ELF-1 (cell line): ENCODE measurements around the gene QRSL1.
"Not testable (repeated sequence)": the region's sequence is repeated elsewhere in the genome, so short reads cannot be mapped to it uniquely, and the experiment has no call there.

Experiments used
- DNase-seq: peaks from one replicate; pipeline ENCODE4 v3.0.0-alpha.2; 2016; ENCODE audit warnings: low read depth, low spot score

QRSL1 gene

GRCh38 chr6:106677282-106677681 is 47.9 kb downstream of the QRSL1 start:
- no peak for DNase-seq

- no peak for DNase-seq
Observed at GRCh38 chr6:106684011-106684410, 54.6 kb downstream of the QRSL1 start.

- no peak for DNase-seq
Observed at GRCh38 chr6:106685833-106686232, 56.5 kb downstream of the QRSL1 start.

GRCh38 chr6:106688177-106688951 is 59.0 kb downstream of the QRSL1 start:
- no peak for DNase-seq

GRCh38 chr6:106692112-106692818 is 62.9 kb downstream of the QRSL1 start:
- DNase-seq = peak; percentile 69

- peak; percentile 8 for DNase-seq
Observed at GRCh38 chr6:106692819-106693208, 63.4 kb downstream of the QRSL1 start.

- no peak for DNase-seq
Observed at GRCh38 chr6:106693418-106693817, 64.0 kb downstream of the QRSL1 start.

- DNase-seq = peak; percentile 7
Observed at GRCh38 chr6:106694343-106694742, 65.0 kb downstream of the QRSL1 start.

GRCh38 chr6:106700581-106700980 is 71.2 kb downstream of the QRSL1 start:
- no peak for DNase-seq

- not testable (repeated sequence) for DNase-seq
Observed at GRCh38 chr6:106701201-106701600, 71.8 kb downstream of the QRSL1 start.

- DNase-seq = no peak
Observed at GRCh38 chr6:106702046-106702445, 72.7 kb downstream of the QRSL1 start.

- no peak for DNase-seq
Observed at GRCh38 chr6:106702451-106703110, 73.2 kb downstream of the QRSL1 start.

- DNase-seq = no peak
Observed at GRCh38 chr6:106704327-106704726, 74.9 kb downstream of the QRSL1 start.

- no peak for DNase-seq
Observed at GRCh38 chr6:106705156-106705555, 75.8 kb downstream of the QRSL1 start.

GRCh38 chr6:106710580-106710979 is 81.2 kb downstream of the QRSL1 start:
- DNase-seq = no peak

- no peak for DNase-seq
Observed at GRCh38 chr6:106714281-106714680, 84.9 kb downstream of the QRSL1 start.

- peak; percentile 24 for DNase-seq
Observed at GRCh38 chr6:106715922-106716321, 86.5 kb downstream of the QRSL1 start.

GRCh38 chr6:106716966-106717365 is 87.6 kb downstream of the QRSL1 start:
- no peak for DNase-seq
